NCI-H1436 (cell line): ENCODE measurements around the gene BTBD19.
"Not testable (repeated sequence)": the region's sequence is repeated elsewhere in the genome, so short reads cannot be mapped to it uniquely, and the experiment has no call there.

Experiments used
- DNase-seq: peaks from one replicate; lab custom pipeline; 2025; lab: John Stamatoyannopoulos, UW

Gene BTBD19

DNA sequence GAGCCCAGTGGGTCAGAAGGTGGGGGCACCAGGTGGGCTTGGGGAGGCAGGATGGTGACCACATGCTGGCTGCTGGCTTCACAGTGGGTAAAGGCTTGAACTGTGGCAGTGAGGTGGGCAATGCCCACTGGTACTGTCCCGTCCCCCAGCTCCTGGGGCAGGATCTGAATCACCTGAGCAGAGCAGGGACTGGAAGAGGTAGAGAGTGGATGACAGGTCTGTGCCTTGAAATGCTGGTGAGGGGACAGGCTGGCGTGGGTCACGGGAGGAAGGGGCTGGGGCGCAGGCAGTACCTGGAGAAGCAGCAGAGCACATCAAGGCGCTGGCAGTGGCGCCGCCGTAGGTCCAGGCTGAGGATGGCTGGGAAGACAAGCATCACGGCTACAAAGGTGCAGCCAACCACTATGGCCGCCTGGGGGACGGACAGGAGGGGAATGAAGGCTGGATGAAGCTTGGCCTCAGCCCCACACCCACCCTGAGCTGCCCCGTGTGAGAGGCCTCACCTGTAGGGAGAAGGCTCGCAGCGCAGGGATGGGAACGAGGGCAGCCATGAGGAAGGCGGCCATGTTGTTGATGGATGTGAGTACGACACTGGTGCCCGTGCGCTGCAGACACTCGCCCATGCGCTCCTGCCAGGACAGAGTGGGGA lies 19.8 kb downstream of the BTBD19 start:
- DNase-seq, result no peak

DNA sequence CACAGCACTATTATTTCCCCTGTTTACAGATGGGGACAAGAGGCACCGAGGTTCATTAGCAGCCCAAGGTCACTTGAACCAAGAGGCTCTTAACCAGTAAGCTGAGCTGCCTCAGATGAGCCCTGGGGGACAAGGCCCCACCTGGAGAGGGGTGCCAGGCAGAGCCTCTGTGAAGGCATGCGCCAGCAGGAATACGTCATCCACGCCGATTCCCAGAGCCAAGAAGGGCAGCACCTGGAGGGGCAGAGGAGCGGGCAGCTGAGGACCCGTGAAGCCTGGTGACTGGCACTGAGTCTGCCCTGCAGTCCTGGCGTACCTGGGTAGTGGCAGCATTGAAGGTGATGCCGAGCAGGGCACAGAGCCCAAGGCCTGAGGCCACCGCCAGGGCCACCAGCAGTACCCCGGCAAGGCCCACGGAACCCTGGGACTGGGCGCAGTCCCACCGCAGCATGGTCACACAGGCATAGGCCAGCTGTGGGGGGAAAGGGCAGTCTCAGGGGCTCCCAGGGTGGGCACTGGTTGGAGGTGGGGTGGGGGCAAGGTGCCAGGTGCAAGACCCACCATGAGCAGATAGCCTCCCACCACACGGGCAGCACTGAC lies 20.6 kb downstream of the BTBD19 start:
- no peak for DNase-seq

DNA sequence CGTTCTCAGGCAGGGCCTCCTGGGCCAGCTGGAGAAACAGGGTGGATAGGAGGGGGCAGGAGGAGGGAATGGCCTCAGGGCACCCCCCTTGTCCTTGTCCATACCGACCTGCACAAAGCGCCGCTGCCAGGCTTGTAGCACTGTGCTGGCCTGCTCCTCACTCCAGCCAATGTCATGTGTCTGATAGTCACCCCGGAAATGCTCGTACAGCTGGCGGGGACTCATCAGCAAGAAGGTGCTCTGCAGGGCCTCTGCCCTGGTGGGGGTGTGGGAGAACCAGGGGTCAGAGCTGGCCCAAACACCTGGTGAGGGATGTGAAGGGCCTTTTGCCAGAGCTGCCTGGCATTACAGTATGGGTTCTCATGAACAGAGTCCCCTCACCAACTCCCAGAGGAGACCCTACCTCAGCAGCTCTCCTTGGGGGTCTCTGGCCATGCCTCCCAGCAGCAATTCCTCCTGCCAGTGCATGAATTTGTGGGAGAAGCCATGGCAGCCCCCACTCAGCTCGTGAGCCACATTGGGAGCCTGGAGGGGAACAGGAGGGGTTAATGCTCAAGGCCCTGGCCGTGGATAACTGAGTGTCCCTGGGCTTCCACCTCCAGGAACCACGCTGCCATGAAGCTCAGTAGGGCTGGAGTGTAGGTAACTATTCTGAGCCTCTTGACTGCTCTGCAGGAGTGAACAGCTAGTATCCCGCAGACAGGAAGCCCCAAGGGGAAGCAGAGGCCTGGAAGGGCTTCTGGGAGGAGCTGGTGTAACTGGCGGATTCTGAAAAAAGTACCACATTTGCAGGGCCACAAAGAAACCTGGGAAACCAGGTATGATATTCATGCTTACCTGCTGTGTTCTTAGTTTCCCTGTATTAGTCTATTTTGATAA lies 21.4 kb downstream of the BTBD19 start:
- no peak for DNase-seq

DNA sequence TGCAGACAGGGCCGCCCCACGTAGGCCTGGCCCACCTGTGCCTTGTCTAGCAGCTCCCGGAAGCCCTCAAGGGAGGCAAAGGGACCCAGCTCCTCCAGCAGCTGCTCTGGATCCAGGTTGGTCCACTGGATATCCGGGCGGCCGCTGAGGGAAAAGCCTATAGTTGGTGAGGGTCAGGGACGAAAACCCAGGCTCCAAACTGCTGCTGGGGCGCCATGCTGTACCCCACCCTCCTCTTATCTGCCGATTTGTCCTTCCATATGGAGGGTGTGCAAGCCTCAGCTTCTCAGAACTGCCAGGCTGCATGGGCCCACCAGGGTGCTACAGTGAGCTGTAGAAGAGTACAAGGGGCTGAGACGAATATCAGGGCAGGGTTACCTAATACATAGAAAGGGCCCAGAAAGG lies 22.6 kb downstream of the BTBD19 start:
- DNase-seq, result no peak

DNA sequence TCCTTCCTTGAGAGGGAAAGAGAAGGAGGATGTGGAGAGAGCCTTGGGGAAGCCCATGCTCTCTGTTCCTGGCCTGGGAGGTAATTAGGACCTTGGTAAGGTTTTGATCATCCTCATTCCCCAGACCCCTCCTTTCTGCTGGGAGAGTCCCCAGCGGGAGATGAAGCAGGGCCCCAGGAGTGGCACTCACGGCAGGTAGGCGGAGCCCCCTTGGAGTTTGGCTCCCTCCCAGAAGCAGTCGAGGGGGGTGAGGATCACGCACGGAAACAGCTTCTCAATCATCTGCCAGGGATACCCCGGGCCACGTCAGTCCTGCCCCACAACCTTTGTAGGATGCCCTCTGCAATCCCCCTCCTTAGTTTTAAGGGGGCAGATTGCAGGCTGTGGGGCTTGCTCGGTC lies 23.2 kb downstream of the BTBD19 start:
- DNase-seq, result peak; percentile 39

DNA sequence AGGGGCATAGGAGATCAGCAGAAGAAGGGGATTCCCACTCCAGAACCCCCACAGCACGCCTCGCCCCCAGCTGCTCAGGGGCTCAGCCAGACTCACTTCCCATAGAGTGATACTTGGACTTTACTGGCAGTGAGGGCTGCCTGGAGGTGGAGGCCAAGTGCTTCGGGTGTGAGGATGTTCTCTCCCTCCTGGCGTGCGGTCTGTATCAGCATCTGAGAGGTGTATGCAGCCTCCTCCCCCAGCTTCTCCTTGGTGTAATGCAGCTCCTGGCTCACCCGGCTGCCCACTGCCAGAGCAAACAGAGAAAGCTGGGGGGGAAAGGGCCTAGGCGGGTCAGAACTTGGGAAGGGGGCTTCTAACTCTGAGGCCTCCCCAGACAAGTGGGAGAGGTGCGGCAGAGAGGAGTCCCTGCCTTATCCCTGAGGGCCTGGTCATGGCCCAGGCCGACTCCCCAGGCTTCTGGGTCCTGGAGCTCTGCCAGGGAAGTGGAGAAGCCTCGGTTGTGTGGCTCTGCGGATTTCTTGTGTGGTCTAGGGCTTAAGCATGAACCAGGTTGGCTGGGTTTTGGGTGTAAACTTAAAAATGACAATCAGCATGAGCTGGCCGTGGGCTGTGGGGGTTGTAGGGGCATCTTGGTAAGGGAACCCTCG lies 23.9 kb downstream of the BTBD19 start:
- no peak for DNase-seq

DNA sequence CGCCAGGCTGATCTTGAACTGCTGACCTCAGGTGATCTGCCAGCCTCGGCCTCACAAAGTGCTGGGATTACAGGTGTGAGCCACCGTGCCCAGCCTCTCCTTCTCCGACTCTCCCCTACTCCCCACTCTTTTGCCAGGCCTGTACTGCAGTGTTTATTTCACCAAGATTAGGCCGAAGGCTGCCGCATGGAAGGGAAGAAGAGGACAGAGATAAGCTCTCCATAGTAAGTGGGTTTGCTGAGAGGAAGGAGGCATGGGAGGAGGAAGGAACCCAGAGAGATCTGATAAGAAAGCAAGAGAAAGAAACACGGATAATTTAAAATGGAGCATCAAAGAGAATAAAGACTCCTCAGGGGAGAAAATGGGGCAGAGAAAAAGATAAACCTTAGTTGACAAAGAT lies 26.0 kb downstream of the BTBD19 start:
- DNase-seq, result no peak

DNA sequence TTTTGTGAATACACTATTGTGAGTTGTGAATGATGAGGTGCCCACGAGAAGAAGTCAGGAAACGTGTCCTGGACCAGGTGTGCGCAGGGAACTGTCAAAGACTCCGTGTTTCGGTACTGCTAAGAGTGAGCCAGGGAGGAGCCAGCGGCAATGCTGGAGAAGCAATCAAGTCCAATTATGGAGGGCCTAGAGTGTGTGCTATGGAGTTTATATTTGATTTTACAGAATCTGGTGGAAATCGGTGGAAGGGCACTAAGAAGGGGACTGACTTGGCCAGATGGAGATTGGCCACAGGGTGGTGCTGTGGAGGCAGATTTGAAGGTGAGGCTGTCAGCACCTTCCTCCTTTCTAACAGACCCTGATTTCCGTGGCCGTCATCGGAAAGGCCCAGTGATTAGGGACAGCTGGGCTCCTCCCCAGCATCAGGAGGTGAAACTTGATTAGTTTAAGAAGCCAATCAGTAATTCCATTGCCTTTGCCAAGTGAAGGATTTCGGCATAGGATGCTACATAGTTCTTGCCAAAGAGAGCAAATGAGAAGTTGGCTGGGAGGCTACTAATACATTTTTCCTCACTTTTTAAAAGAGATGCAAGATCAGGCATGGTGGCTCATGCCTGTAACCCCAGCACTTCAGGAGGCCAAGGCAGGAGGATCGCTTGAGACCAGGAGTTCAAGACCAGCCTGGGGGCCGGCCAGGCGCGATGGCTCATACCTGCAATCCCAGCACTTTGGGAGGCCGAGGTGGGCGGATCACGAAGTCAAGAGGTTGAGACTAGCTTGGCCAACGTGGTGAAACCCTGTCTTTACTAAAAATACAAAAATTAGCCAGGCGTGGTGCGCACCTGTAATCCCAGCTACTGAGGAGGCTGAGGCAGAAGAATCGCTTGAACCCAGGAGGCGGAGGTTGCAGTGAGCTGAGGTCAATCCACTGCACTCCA lies 27.7 kb downstream of the BTBD19 start:
- peak; percentile 75 for DNase-seq

DNA sequence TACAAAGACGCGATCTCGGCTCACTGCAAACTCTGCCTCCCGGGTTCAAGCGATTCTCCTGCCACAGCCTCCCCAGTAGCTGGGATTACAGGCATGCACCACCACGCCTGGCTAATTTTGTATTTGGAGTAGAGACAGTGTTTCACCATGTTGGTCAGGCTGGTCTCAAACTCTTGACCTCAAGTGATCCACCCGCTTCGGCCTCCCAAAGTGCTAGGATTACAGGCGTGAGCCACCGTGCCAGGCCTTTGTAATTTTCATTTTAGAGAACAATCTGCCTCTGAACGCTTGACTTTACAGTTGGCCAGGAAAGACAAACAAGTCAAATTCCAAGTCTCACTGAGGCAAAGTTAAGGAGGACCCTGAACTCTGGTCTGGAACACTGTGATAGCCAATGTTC lies 30.0 kb downstream of the BTBD19 start:
- not testable (repeated sequence) for DNase-seq

DNA sequence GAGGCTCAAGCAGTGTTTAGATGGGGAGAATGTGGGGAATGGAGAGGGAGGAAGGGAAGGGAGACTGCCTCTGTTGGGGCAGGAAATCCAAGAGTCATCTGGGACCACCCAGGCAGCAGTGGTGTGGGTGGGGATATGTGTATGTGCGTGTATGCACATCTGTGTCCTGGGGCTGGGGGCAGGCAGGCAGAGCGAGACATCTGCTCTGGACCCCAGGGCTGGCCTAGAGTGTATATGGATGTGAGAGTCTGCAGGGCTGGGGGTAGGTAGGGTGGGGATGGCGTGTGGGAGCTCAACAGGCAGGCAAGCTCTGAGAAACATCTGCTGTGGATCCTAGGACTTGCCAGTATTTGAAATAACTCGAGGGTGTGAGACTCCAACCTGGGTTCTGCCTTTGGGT lies 31.3 kb downstream of the BTBD19 start:
- DNase-seq, result no peak

DNA sequence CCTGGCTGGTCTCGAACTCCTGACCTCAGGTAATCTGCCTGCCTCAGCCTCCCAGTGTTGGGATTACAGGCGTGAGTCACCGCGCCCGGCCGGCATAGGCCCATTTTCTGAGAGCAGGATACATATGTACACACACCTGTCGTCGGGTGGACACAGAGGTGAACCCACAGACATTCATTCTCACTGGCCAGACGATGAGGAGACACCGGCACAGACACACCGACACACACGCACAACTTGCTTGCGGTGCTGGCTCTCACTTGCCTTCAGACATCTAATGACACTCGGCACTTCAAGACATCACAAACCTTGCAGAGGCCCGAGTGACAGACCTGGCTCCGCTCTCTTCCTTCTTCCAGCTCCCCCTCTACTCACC lies 34.2 kb downstream of the BTBD19 start:
- no peak for DNase-seq

DNA sequence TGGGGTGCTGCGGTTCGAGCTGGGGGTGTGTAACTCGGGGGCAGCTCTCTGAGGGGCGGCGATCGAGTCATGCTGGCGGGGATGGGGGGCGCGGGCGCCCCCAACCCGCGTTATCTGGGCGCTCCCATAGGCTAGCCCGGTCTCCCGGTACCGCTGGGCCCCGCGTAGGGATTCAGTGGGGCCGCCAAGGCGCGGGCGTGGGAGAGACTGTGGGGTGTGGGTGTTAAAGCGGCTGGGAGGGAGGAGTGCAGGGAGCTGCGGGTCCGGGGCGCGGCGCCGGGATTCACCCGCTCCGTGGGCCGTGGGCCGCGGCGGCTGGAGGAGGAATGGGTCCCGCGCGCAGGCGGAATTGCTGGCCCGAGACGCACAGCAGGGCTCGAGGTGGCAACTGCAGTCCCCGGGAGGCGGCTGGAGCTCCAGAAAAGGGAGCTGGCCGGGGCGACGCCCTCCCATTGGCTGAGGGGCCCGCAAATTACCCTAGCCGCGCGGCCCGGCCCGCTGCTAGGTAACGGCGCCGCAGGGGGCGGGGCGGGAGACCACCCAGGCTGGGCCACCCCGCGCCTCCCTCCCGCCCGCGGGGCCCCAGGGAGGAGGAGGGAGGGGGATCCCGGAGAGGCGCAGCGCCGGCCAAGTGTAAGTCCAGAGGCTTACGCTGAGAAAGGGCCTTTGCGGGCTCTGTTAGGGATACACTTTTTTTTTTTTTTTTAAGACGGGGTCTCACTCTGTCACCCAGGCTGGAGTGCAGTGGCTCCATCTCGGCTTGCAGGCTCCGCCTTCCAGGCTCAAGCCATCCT lies 34.7 kb downstream of the BTBD19 start, which contains the start of gene PTCH2:
Gene PTCH2, minus strand, starts transcription at position 392 of the 794 bp plus-strand sequence. Its CDS starts 321 bp downstream, at position 71.
- peak; percentile 81 for DNase-seq

DNA sequence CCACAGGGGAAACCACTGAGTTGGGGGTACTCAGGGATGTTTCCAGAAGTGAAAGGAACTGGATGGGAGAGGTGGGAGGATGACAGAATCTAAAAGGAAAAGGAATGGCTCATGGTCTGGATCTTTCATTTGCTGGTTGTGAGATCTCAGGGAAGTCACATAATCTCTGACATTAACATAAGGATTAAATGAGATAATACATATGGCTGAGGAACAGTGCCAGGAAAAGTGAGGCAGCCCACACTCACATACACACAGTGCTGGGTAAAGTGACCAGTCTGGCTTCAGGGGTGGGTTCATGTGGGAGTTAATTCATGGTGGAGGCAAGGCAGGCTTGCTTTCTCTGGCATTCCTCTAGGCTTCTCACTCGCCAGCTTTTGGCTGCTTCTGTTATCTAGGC lies 38.7 kb downstream of the BTBD19 start:
- DNase-seq, result no peak

DNA sequence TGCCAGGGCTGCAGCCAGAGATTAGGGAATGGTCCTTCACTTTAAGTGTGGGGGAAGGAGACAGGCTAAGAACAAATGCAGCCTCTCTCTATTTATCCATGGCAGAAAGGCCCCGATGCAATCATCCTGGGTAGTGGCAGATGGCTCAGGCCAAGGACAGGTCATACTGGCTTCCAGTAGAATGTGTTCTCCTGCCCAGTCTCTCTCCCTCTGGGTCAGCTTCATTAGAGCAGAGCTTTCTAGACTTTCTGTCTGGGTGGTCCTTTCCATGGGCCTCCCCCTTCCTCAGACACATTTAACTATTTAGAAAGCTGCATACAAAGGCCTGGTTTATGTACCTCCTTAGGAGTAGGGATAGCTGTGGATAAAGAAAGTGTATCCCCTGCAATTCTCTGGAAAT lies 39.5 kb downstream of the BTBD19 start:
- DNase-seq, result no peak

DNA sequence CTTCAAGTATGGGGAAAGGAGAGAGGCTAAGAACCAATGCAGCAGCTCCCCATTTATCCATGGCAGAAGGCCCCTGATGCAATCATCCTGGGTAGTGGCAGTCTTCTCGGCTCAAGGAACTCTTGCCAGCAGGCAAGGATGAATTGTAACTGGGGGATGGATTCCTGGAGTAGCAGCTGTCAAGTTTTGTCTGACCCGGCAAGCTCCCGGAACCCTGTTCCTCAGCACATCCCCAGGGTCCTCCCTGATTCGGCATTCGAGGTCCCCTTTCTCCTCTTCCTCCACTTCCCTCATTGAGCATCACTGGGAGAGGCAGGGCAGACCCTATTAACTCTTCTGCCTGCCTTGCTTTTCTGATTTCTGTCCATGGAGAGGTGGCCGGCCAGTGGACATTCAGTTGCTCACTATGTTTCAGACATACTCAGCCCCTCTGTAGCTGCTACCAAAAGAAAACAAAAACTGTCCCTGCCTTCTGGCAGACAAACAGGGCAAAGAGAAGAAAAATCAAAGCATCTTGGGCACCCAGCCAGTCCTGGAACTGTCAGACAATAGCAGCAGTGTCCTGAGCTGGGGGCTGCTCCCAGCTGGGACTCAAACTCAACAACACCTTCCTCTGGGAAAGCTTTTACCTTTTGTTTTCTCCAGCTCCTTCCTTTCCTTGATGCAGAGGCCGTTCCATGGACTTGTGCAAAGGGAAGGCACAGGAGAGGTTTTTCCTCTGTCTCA lies 40.3 kb downstream of the BTBD19 start:
- no peak for DNase-seq

DNA sequence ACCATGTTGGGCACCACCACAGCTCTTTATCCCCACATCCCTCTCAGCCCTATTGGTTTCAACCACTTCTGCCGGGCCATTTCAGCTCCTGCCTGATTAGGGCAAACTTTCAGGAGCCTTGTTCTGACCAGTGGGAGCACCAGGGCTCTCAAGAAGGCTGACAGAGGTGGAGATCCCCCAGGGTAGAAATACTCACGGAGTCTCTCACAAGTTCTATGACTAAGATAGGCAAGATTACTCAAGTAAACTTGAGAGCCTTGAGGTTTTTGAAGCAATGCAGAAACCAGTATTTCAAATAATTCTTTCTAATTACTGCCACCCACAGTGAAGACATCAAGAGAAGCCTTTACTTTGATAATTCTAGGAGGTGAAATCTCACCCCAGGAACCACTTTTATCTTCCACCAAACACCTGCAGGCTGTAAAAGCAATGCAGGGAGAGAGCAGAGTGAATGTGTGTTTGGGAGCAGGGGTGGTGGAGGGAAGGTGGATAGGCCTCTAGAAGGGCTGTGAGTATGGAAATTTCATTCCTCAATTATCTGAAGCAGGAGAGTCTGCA lies 41.3 kb downstream of the BTBD19 start:
- no peak for DNase-seq

DNA sequence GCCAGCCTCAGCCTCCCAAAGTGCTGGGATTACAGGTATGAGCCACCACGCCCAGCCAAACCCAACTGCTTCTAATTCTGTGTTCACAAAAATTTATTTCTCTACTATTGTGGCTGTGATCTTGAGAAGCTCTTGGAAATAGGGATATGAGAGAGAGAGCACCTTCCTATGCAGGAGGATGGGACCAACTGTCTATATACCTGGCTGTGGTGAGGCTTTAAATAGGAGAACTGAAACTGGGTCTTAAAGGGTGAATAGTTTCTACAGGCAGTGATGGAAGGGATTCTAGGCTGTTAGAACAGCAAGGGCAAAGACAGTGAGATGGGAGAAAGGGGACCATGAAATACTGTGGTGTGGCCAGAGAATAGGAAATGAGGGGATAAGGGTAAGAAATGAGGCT lies 43.0 kb downstream of the BTBD19 start:
- no peak for DNase-seq

DNA sequence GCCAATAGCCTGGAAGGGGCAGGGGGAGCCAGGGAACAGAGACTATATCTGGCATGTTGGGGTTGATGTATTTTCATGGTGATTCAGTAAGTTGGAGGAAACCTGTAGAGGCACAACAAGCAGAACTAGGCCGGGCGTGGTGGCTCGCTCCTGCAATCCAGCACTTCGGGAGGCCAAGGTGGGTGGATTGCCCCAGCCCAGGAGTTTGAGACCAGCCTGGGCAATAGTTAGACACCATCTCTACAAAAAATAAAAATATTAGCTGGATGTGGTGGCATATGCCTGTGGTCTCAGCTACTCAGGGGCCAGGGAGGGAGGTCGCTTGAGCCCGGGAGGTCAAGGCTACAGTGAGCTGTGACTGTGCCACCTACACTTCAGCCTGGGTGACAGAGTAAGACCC lies 44.9 kb downstream of the BTBD19 start:
- no peak for DNase-seq

DNA sequence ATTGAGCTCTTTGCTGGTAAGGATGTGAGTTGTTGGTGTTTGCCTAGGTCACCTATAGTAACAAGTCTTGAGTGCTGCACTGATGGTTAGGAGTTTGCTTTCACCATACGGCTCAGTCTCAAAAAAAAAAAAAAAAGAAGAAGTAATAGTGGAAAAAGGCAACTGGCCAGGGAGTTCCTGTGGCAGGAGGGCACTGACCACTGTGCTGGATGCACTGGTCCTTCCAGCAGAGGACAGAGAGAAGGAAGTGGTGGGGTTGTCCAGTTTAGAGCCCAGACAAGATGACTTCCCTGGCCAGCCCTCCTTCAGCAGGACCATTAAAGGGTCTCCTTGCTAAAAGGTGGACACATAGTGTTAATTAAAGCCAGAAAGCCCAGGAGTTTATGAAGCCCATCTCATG lies 46.6 kb downstream of the BTBD19 start:
- no peak for DNase-seq

DNA sequence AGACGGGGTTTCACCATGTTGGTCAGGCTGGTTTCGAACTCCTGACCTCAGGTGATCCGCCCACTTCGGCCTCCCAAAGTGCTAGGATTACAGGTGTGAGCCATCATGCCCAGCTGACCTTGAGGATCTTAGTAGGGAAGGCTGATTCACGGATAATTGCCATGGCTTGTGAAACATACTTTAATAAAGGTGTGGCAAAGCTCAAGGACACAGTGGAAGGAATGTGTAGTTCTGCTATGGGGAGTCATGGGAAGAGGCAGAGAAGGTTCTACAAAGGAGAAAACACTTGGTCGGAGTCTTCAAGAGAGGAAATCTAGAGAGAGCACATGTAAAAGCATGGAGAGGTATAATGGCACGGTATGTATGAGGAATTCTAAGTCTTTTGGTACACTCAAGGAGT lies 47.4 kb downstream of the BTBD19 start:
- no peak for DNase-seq
